GM11168 (cell line): Measurements from ENCODE around the gene LARP7.
"Not testable (repeated sequence)": the region's sequence is repeated elsewhere in the genome, so short reads cannot be mapped to it uniquely, and the experiment has no call there.

Source experiments
- in situ Hi-C: fragments of 300-500 bp; cut with MboI; formaldehyde crosslinking; loops from one replicate; pipeline ENCODE4 v1.12.0; 2022; ENCODE audit warnings: low sequenced_read_pairs; ENCODE audit not compliant: unreplicated experiment

Gene LARP7

GRCh38 chr4:112636688-112637551, at the start of gene LARP7, which contains the start of gene ZGRF1:
TSS of gene LARP7 (plus strand) at chr4:112637143. CDS start at chr4:112644670, 7,527 bp downstream.
TSS of gene ZGRF1 (minus strand) at chr4:112636909. CDS start at chr4:112633176, 3,733 bp downstream.
- in situ Hi-C loops: loop anchor here (25.0 kb wide), 1 partner anchor 300 kb away; no protein-coding TSS in a partner anchor

- in situ Hi-C loops: no loop called here
These were observed 47.7 kb upstream of the LARP7 start for GRCh38 chr4:112589206-112589605.

- in situ Hi-C loops: no loop called here
These were observed 45.4 kb upstream of the LARP7 start for GRCh38 chr4:112591593-112591992.

- in situ Hi-C loops: no loop called here
These were observed 44.2 kb upstream of the LARP7 start for GRCh38 chr4:112592717-112593116.

- in situ Hi-C loops: no loop called here
These were observed 43.4 kb upstream of the LARP7 start for GRCh38 chr4:112593438-112594133.

- in situ Hi-C loops: no loop called here
These were observed 42.0 kb upstream of the LARP7 start for GRCh38 chr4:112594993-112595392.

GRCh38 chr4:112604589-112604988, 32.4 kb upstream of the LARP7 start:
- in situ Hi-C loops: no loop called here

- in situ Hi-C loops: not testable (repeated sequence)
These were observed 24.1 kb upstream of the LARP7 start for GRCh38 chr4:112612814-112613213.

- in situ Hi-C loops: no loop called here
These were observed 20.0 kb upstream of the LARP7 start for GRCh38 chr4:112616984-112617383.

GRCh38 chr4:112626228-112626627, 10.7 kb upstream of the LARP7 start:
- in situ Hi-C loops: loop anchor here (25.0 kb wide), 1 partner anchor 311 kb away; no protein-coding TSS in a partner anchor

GRCh38 chr4:112633477-112634235, 3.3 kb upstream of the LARP7 start:
- in situ Hi-C loops: loop anchor here (5.0 to 25.0 kb wide), 2 partner anchors 134 to 304 kb away; no protein-coding TSS in a partner anchor

- in situ Hi-C loops: loop anchor here (25.0 kb wide), 1 partner anchor 300 kb away; no protein-coding TSS in a partner anchor
These were observed 566 bp downstream of the LARP7 start for GRCh38 chr4:112637552-112637866.

- in situ Hi-C loops: loop anchor here (25.0 kb wide), 1 partner anchor 295 kb away; no protein-coding TSS in a partner anchor
These were observed 5.6 kb downstream of the LARP7 start for GRCh38 chr4:112642526-112642925.

- in situ Hi-C loops: loop anchor here (25.0 kb wide), 1 partner anchor 292 kb away; no protein-coding TSS in a partner anchor
These were observed 7.9 kb downstream of the LARP7 start for GRCh38 chr4:112644595-112645535.

GRCh38 chr4:112645541-112646329, 8.8 kb downstream of the LARP7 start:
- in situ Hi-C loops: loop anchor here (25.0 kb wide), 1 partner anchor 292 kb away; no protein-coding TSS in a partner anchor

GRCh38 chr4:112646632-112647537, 9.9 kb downstream of the LARP7 start:
- in situ Hi-C loops: loop anchor here (25.0 kb wide), 1 partner anchor 290 kb away; no protein-coding TSS in a partner anchor

- in situ Hi-C loops: loop anchor here (25.0 kb wide), 1 partner anchor 290 kb away; no protein-coding TSS in a partner anchor
These were observed 10.8 kb downstream of the LARP7 start for GRCh38 chr4:112647785-112648184.
